GM18909 (cell line): ENCODE measurements around the gene USH1G.
"Not testable (repeated sequence)": the region's sequence is repeated elsewhere in the genome, so short reads cannot be mapped to it uniquely, and the experiment has no call there.

Experiments
- ATAC-seq: cut with Tn5 transposase; IDR thresholded peaks from one replicate; pipeline ENCODE4 v1.9.1; 2021; ENCODE audit warnings: mild to moderate bottlenecking; ENCODE audit not compliant: unreplicated experiment, poor library complexity

The USH1G gene

GRCh38 chr17:74907012-74907411 is 16.0 kb downstream of the USH1G start:
- ATAC-seq: no peak

GRCh38 chr17:74906214-74906793 is 16.8 kb downstream of the USH1G start:
- not testable (repeated sequence) for ATAC-seq

GRCh38 chr17:74904687-74905409 is 18.2 kb downstream of the USH1G start:
- ATAC-seq: no peak

- ATAC-seq: no peak
These were observed 19.4 kb downstream of the USH1G start for GRCh38 chr17:74903671-74904070.

GRCh38 chr17:74903034-74903433 is 20.0 kb downstream of the USH1G start:
- ATAC-seq: no peak

- no peak for ATAC-seq
These were observed 21.5 kb downstream of the USH1G start for GRCh38 chr17:74901353-74902135.

- ATAC-seq: no peak
These were observed 22.8 kb downstream of the USH1G start for GRCh38 chr17:74900208-74900607.

GRCh38 chr17:74898376-74898946 is 24.6 kb downstream of the USH1G start:
- no peak for ATAC-seq

- ATAC-seq: no peak
These were observed 29.0 kb downstream of the USH1G start for GRCh38 chr17:74893936-74894671.

GRCh38 chr17:74892974-74893911 is 29.8 kb downstream of the USH1G start, which contains the start of gene FADS6:
Gene FADS6 (minus strand): TSS chr17:74893633. CDS start chr17:74893595, 38 bp downstream.
- ATAC-seq: no peak

GRCh38 chr17:74892013-74892841 is 30.8 kb downstream of the USH1G start:
- no peak for ATAC-seq

GRCh38 chr17:74890554-74890953 is 32.5 kb downstream of the USH1G start:
- ATAC-seq: no peak

- ATAC-seq: no peak
These were observed 34.6 kb downstream of the USH1G start for GRCh38 chr17:74888469-74888868.

- no peak for ATAC-seq
These were observed 39.8 kb downstream of the USH1G start for GRCh38 chr17:74883241-74883745.

GRCh38 chr17:74882517-74883240 is 40.4 kb downstream of the USH1G start:
- ATAC-seq: no peak

- ATAC-seq: no peak
These were observed 42.0 kb downstream of the USH1G start for GRCh38 chr17:74881073-74881472.

GRCh38 chr17:74879308-74879707 is 43.7 kb downstream of the USH1G start:
- ATAC-seq: no peak
